GM04504 (cell line): ENCODE data around the gene CLSTN1.
"Not testable (repeated sequence)": the region's sequence is repeated elsewhere in the genome, so short reads cannot be mapped to it uniquely, and the experiment has no call there.

Source experiments
- DNase-seq: peaks from one replicate; pipeline ENCODE4 v3.0.0-alpha.2; 2012; ENCODE audit warnings: low read depth

CLSTN1 gene

DNA sequence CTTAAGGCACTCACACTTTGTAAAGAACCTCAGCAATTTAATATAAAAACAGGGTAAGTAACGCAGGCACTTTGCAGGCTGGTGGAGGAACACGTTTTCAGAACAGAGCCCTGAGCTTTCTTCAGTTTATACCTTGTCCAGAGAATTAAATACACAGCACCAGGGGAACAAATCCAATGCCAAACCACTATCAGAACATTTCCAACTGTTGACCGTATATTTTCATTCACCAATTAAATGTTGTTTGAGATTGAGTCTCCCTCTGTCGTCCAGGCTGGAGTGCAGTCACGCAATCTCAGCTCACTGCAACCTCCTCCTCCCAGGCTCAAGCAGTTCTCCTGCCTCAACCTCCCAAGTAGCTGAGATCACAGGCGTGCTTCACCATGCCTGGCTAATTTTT is 29.7 kb downstream of the CLSTN1 start:
- DNase-seq = no peak

DNA sequence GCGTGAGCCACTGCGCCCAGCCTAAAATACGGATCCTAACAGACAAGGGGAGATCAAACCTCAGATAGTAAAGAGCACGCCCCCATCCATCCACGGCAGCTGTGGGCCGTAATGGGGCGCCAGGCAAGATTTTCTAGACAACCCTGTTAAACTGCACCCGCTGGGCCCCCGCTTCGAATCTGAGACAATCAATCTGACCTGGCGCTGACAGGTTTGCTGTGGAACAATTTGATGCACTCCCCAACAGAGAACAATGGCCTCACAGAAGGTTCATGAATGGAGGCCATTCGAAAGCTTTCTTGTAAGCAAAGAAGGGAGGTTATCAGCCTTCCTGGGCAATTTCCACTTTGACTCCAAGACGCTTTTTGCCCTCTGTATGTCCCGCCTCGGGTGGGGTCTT is 30.5 kb downstream of the CLSTN1 start:
- DNase-seq = no peak

DNA sequence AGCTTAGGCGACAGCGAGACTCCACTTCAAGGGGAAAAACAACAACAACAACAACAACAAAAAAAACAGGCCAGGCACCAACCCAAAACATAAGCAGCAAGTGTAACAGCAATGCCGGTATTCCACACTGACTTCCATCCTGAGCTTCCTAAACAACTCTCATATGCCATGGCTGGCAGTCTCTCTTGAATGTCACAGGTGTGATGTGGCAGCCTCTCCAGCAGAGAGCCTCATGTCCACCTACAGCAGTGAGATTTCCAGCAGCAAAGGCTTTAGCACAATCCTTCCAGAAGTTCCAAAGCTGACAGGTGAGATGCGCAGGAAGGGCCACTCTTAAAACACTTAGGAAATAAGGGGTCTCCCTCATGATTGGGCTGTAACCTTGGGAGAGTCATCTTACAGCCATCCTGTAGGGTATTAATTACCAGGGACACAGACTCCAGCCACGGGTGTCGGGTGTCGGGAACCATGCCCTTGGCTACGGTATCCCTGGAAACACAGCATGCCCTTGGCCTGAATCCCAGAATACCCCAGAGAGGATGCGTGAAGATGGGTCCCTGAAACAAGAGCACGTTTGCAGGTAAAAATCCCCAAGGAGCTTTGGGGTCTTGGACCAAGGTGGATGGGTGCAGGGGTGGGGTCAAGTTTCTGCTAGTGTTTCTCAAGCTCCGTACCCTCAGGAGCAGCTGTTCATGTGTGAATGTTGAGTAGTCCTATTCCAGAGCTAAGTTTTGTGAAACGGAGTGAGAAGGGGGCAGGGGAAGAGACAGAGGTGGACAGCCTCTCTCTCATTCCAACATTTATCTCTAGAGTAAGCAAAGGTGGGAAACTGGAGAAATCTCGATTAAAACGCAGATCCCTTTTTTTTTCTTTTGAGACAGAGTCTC is 31.4 kb downstream of the CLSTN1 start:
- DNase-seq = no peak

DNA sequence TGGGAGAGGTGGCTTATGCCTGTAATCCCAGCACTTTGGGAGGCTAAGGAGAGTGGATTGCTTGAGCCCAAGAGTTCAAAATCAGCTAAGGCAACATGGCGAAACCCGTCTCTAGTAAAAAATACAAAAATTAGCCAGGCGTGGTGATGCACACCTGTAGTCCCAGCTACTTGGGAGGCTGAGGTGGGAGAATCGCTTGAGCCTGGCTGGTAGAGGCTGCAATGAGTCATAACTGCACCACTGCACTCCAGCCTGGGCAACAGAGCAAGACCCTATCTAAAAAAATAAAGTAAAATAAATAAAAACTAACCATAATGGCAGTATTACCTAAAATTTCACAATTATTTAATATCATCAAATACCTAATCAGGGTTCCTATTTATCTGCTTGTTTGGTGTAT is 34.1 kb downstream of the CLSTN1 start:
- not testable (repeated sequence) for DNase-seq

DNA sequence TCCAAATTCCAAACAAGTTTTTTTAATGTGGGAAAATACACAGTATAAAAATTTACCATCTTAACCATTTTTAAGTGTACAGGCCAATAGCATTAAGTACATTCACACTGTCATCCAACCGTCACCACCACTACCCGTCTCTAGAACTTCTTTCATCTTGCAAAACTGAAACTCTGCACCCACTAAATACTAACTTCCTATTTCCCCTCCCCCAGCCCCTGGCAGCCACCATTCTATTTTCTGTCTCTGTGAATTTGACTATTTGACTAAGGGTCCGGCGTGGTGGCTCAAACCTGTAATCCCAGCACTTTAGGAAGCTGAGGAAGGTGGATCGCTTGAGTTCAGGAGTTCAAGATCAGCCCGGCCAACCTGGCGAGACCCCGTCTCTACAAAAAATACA is 36.1 kb downstream of the CLSTN1 start:
- no peak for DNase-seq

DNA sequence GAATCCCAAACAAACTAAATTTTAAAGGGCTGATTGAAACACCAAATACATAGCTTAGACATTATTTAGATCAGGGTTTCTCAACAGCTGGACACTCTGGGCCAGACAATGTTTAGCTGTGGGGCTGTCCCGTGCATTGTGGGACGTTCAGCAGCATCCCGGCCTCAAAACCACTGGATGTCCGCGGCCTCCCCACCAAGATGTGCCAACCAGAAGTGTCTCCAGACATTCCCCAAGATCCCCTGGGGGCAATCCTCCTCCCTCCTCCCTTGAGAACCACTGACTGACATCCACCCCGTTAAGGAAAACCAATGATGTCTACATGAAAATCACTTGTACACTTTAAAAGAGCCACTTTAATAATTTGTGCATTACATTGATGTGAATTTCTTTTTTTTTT is 38.4 kb downstream of the CLSTN1 start:
- DNase-seq = no peak

DNA sequence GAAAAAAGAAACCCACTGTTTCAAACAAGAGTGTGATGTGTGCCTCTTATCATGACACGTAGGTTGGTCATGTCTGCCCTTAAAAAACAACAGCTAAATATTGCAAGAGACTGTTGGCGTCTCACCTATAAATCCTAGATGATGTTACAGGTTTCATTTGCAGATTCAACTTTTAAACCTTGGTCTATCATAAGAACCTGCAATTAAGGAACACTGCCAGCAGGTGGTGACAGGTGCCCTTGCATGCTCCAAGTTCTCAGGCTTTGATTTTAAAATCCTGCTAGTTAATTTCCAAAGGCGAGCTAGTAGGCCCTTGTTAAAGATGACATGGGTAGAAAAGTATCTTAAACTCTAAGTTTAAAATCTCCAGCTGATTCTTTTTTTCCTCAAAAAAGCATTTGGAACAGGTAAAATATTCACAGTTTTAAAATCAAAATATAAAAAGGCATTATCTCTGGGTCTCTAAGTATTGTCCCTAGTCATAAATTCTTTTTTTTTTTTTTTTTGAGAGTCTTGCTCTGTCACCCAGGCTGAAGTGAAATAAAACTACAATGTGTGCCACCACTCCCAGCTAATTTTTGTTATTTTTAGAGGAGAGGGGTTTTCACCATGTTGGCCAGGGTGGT is 39.1 kb downstream of the CLSTN1 start:
- DNase-seq = no peak

DNA sequence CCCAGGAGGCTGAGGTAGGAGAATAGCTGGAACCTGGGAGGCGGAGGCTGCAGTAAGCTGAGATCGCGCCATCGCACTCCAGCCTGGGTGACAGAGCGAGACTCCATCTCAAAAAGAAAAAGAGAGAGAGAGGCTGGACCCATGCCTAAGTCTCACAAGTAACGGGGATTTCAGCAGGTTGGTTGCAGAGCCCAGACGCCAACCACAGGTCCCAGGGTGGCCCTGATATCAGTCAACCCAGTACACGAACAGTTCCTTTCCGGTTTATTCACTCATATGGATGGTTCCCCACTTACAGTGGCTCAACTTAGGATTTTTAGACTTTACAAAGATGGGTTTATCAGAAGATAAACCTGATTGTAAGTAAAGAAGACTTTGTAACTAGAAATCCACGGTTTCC is 40.9 kb downstream of the CLSTN1 start:
- DNase-seq = no peak

DNA sequence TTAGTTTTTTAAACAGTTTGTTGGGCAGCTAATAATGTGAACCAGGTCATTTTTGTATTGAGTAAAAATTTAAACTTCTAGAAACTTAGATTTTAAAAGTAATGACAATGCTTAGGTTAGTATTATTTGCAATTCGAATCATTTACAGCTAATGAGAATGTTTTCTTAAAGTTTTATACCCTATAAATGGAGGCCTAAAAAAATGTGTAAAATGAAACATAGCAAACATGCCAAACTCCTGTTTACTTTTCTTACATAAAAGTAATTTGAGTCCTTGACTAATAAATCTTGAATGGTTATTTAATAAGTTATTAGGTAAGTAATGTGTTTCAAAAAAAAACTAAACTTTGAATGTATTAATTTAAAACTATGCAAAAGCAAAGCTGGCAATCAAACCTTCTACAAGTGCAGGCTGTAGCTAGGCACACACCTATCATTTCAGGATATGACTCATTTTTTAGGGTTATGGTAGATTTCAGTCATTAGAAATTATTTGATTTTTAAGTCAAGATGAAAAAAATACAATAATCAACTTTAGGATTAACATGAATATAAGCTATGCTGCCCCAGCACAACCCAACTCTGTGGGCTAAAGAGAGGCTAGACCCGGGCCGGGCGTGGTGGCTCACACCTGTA is 41.5 kb downstream of the CLSTN1 start:
- DNase-seq = no peak

DNA sequence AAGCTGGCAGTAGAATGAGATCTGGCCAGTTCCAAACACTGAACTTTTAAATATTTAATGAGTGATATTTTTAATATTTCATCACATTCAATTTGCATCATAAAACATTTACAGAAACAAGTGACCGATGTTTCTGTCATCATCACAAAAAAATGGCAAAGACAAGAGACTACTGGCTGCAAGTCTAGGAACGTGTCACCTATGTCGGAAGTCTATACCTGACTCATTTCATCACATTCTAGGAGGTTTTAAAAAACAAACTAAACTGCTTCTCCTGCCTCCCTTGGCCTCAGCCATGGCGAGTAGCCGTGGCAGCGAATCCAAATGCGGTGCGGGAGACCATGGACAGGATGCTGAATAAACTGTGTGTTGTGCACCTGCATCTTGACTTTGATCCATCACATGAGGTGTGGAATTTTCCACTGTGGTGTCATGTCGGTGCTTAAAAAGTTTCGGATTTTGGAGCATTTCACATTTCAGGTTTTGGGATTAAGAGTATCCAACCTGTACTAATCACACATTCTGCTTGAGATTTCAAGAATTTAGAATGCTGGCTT is 43.1 kb downstream of the CLSTN1 start:
- no peak for DNase-seq

DNA sequence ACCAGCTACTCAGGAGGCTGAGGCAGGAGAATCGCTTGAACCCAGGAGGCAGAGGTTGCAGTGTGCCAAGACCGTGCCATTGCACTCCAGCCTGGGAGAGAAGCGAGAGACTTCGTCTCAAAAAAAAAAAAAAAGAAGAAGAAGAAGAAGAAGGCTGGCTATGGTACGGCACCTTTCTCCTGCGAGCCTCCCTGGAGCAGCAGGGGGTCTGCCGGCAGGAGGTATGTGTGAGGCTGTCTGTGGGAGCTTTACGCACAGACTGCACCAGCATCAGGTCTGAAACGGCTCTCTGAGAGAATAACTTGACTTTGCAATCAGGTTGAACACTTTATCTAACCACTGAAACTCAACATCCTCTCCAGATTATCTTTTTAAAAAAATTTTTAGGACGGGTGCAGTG is 44.9 kb downstream of the CLSTN1 start:
- DNase-seq = no peak

DNA sequence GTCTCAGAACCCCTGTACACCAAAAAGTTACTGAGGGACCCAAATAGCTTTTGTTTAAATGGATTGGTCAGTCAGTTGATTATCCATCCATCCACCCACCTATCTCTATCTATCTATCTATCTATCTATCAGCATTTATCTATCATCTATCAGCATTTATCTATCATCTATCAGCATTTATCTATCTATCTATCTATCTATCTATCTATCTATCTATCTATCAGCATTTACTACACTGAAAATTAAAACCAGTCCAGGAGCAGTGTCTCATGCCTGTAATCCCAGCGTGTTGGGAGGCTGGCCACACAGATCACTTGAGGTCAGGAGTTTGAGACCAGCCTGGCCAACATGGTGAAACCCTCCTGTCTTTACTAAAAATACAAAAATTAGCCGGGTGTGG is 47.1 kb downstream of the CLSTN1 start:
- no peak for DNase-seq

DNA sequence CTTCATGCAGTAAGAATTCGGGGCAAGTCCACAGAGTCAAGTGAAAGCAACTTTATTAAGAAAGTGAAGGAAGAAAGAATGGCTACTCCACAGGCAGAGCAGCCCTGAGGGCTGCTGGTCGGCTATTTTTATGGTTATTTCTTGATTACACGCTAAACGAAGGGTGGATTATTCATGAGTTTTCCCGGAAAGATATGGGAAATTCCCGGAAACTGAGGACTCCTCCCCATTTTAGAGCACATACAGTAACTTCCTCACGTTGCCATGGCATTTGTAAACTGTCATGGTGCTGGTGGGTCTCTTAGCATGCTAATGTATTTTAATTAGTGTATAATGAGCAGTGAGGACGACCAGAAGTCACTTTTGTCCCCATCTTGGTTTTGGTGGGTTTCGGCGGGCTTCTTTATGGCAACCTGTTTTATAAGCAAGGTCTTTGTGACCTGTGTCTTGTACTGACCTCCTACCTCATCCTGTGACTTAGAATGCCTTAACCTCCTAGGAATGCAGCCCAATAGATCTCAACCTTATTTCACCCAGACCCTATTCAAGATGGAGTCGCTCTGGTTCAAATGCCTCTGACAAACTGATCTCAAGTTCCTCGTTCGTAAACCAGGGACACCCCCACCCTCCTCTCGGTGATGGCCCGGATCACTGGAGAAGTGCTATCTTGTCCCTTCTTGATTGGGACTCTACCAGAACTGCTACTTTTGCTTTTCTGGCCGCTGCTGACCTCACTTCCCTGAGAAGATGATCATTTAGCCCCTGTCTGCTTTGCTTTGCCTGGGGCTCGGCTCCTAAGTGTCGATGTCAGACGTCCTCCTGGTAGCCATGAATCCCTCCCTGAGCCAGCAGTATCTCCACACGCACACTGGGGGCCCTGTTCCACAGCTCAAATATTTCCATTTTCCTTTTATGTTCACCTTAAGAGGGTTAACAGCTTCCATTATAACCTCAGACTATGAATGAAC is 48.8 kb downstream of the CLSTN1 start:
- DNase-seq = no peak

DNA sequence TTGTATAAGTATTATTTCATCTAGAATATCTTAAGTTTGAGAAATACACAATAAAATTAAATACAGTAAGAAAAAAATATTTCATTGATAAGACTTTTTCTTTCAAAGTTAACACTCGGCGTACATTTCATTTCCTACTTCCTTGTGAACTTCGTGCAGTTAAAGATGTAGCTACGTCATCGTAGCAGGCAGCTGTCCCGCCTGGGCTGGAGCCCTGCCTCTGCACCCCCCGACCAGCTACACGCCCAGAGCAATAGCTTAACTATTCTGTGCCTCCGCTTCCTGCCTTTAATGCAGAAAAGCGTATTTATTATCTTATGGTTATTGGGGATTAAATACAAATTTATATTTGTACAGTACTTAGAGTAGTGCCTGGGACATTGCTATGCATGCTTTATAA is 53.5 kb downstream of the CLSTN1 start:
- no peak for DNase-seq

DNA sequence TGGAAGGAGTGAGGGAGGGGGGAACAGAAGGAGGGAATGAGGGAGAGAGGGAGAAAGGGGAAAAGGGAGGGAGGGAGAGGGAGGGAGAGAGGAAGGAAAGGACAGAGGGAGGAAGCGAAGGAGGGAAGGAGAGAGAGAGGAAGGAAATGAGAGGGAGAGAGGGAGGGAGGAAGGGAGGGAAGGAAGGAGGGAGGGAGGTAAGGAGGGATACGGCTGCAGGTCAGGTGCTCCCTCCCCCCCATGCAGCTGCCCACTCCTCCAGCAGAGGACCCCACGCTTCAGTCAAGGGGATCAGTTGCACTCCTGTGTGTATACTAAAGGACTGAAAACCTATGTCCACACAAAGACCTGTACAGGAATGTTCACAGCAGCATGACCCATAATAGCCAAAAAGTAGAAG is 54.8 kb downstream of the CLSTN1 start:
- DNase-seq = no peak

DNA sequence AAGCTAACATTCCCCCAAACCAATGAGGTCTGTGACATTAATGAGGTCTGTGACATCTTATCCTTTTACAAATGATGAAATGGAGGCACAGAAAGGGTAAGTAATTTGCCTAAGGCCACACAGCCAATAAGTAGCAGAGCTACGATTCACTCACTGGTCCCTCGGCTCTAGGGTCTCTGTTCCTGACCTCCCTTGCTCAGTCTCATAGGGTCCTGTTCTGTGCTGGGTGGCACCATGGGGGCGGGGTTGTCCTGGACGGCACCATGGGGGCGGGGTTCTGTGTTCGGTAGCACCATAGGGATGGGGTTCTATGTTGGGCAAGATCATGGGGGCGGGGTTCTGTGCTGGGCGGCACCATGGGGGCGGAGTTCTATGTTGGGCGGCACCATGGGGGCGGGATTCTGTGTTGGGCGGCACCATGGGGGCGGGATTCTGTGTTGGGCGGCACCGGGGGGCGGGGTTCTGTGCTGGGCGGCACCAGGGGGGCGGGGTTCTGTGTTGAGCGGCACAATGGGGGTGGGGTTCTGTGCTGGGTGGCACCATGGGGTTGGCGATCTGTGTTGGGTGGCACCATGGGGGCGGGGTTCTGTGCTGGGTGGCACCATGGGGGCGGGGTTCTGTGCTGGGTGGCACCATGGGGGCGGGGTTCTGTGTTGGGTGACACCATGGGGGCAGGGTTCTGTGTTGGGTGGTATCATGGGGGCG is 55.6 kb downstream of the CLSTN1 start:
- no peak for DNase-seq

DNA sequence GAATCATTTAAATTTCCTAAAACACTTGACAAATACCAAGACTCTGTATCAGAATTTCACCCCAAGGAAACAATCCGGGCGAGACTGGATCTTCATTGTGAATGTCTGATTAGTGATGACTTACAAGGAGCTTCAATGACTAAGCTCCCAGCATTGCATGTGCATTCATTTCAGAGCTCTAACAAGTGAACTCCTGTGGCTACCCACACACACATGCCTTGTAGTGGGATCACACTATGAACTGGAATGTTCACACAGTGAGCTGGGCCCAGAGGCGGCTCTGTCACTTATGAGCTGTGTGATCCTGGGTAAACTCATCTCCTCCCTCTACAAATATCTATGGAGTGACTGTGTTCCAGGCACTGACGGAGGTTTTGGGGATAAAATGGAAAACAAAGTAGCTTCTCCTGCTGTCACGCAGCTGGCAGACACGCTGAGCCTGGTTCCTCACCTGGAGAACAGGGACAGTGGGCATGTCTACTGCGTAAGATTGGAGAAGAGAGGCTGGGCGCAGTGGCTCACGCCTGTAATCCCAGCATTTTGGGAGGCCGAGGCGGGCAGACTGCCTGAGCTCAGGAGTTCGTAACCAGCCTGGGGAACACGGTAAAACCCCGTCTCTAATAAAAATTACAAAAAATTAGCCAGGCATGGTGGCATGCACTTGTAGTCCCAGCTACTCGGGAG is 56.9 kb downstream of the CLSTN1 start:
- peak; percentile 98 for DNase-seq

DNA sequence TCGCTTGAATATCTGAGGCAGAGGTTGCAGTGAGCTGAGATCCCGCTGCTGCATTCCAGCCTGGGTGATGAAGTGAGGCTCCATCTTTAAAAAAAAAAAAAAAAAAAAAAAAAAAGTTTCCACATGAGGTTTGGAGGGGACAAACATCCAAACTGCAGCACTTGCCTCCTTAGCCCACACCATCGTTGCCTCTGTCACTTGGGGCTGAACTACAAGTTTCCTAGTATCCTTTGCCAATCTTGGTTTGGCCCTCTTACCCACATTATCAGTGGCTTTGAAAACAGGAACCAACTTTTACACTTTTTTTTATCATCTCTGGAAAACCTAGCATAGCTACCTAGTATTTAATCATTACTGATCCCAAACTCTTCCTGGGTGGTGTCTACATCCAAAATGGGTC is 59.2 kb downstream of the CLSTN1 start:
- no peak for DNase-seq

DNA sequence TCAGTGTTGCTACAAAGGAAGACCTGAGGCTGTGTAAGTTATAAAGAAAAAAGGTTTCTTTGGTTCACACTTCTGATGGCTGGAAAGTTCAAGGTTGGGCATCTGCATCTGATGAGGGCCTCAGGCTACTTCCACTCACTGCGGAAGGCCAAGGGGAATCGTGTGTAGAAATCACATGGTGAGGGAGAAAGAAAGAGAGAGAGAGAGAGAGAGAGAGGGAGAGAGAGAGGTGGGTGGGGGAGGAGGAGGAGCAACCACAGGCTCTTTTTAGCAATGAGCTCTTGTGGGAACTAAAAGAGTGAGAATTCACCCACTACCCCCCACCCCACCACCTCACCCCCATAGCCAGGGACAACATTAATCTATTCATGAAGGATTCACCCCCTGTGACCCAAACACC is 59.9 kb downstream of the CLSTN1 start:
- no peak for DNase-seq

DNA sequence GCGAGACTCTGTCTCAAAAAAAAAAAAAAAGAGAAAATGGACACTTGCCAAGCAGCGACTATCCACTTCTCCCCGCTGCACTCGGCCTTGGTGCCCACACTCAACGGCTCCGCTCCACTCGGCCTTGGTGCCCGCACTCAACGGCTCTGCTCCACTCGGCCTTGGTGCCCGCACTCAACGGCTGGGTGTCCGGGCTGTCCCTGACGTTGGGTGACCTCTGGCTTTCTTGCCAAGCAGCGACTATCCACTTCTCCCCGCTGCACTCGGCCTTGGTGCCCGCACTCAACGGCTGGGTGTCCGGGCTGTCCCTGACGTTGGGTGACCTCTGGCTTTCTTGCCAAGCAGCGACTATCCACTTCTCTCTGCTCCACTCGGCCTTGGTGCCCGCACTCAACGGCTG is 61.3 kb downstream of the CLSTN1 start:
- not testable (repeated sequence) for DNase-seq

DNA sequence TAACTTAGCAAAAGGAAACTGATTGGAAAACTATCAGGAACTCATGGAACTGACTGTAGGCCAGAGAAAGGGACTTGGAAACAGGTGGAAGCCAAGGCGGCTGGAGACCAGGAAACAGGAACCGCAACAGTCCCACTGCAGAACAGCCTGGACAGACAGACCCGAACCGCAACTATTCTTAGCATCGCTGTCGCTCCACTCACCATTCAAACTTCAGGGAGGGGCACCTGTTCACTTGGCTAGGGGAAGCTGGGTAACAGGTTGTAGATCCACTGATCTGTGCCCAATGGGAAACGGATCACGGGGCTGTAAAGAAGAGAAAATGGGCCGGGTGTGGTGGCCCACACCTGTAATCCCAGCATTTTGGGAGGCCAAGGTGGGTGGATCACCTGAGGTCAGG is 61.9 kb downstream of the CLSTN1 start:
- no peak for DNase-seq
